HCT116 (cell line): ENCODE data around the gene SPIRE1. TPM values are rescaled to one million over a fixed set of nuclear protein-coding genes. Genes with fewer than 3 reads are reported as not detected.

ENCODE experiments used
- ATAC-seq: fragments of 200-7000 bp; cut with Tn5 transposase; 2 replicates; pipeline ENCODE4 v1.9.1; 2020; ENCODE audit warnings: mild to moderate bottlenecking, moderate library complexity
- BruUV-seq: library from RNA; stranded (reverse); fragments of 400-500 nt; replicated peaks from 2 replicates; lab custom pipeline; 2021; lab: Mats Ljungman, UMichigan
- CTCF ChIA-PET: fragments of 300-600 bp; sonication (Branson Sonifier 250); formaldehyde crosslinking; loops from one replicate; lab custom pipeline; 2021; ENCODE audit warnings: antibody characterized with exemption; lab: Charles Lee
- POLR2A ChIA-PET: fragments of 300-600, 350-600 bp; sonication (Branson Sonifier 250); formaldehyde crosslinking; loops from one replicate; lab custom pipeline; 2021; ENCODE audit warnings: antibody characterized with exemption; lab: Charles Lee
- RAD21 ChIA-PET, 2 experiments: fragments of 300-600 bp; sonication (Branson Sonifier 250); formaldehyde crosslinking; loops; one replicate each; lab custom pipeline; 2023; ENCODE audit warnings: low total read pairs in 2 of 2; ENCODE audit not compliant: uncharacterized antibody in 2 of 2, unreplicated experiment in 2 of 2, low non-redundant PET in 1 of 2; lab: Charles Lee
- DNase-seq: peaks from one replicate; pipeline ENCODE4 v3.0.0-alpha.2; 2010; ENCODE audit warnings: low read depth, low spot score
- H2AFZ ChIP-seq: fragments of 200-600 bp; shearing (Covaris generic), sonication (generic); 2 replicates; pipeline ENCODE4 v1.6.1; 2017; ENCODE audit warnings: low read depth, mixed run types, mixed read lengths, antibody characterized with exemption, low read length; ENCODE audit not compliant: poor library complexity, severe bottlenecking
- H3K27ac ChIP-seq: 2 replicates; pipeline ENCODE4 v1.5.1; 2012; ENCODE audit warnings: low read depth, low read length
- H3K27me3 ChIP-seq: fragments of 200-600 bp; sonication (generic); 2 replicates; pipeline ENCODE4 v1.6.1; 2016; ENCODE audit warnings: mixed run types, low read length, mixed read lengths; ENCODE audit not compliant: insufficient read depth
- H3K36me3 ChIP-seq, 2 experiments: fragments of 200-500 bp in 1 of 2; fragments of 200-600 bp in 1 of 2; sonication (Bioruptor generic) in 1 of 2; sonication (generic) in 1 of 2; 2 replicates each; pipeline versions ENCODE4 v1.5.1 to v1.6.1; 2014 to 2016; ENCODE audit warnings: low read length in 2 of 2, inconsistent platforms in 1 of 2, mixed read lengths in 1 of 2, mixed run types in 1 of 2; ENCODE audit not compliant: insufficient read depth in 2 of 2, control insufficient read depth in 1 of 2
- H3K4me1 ChIP-seq, 2 experiments: fragments of 200-600 bp in 1 of 2; sonication (generic) in 1 of 2; 2 replicates each; pipeline versions ENCODE4 v1.5.1 to v1.6.1; 2012 to 2017; ENCODE audit warnings: low read length in 2 of 2, inconsistent platforms in 1 of 2, mild to moderate bottlenecking in 1 of 2, mixed read lengths in 1 of 2, mixed run types in 1 of 2, moderate library complexity in 1 of 2; ENCODE audit not compliant: insufficient read depth in 2 of 2, control insufficient read depth in 1 of 2
- H3K4me2 ChIP-seq: fragments of 200-600 bp; sonication (generic); 2 replicates; pipeline ENCODE4 v1.6.1; 2017; ENCODE audit warnings: mixed run types, low read length, mixed read lengths
- H3K4me3 ChIP-seq, 2 experiments: fragments of 200-600 bp in 1 of 2; sonication (generic) in 1 of 2; replicated peaks in 1 of 2; 2 replicates each; pipeline ENCODE4 v1.5.1; 2011 to 2016; ENCODE audit warnings: low read length in 2 of 2, control low read depth in 1 of 2, low read depth in 1 of 2, mild to moderate bottlenecking in 1 of 2, mixed read lengths in 1 of 2, mixed run types in 1 of 2
- H3K79me2 ChIP-seq: fragments of 200-600 bp; sonication (generic); 2 replicates; pipeline ENCODE4 v1.6.1; 2017; ENCODE audit warnings: mild to moderate bottlenecking, mixed run types, low read length, moderate library complexity, mixed read lengths; ENCODE audit not compliant: insufficient read depth
- H3K9ac ChIP-seq: fragments of 200-600 bp; sonication (generic); 2 replicates; pipeline ENCODE4 v1.6.1; 2016; ENCODE audit warnings: low read length, mixed read lengths
- H3K9me2 ChIP-seq: fragments of 200-600 bp; sonication (generic), shearing (Covaris generic); 2 replicates; pipeline ENCODE4 v1.6.1; 2017; ENCODE audit warnings: mixed run types, mild to moderate bottlenecking, moderate library complexity; ENCODE audit not compliant: insufficient read depth
- H3K9me3 ChIP-seq, 2 experiments: fragments of 200-500 bp in 1 of 2; fragments of 200-600 bp in 1 of 2; sonication (Bioruptor generic) in 1 of 2; sonication (generic) in 1 of 2; 2 replicates each; pipeline ENCODE4 v1.6.1; 2014 to 2017; ENCODE audit warnings: low read length in 2 of 2, mixed read lengths in 2 of 2, inconsistent platforms in 1 of 2, low read depth in 1 of 2, mild to moderate bottlenecking in 1 of 2, mixed run types in 1 of 2, moderate library complexity in 1 of 2; ENCODE audit not compliant: control insufficient read depth in 1 of 2, insufficient read depth in 1 of 2
- H4K20me1 ChIP-seq: fragments of 200-600 bp; sonication (generic), shearing (Covaris generic); 2 replicates; pipeline ENCODE4 v1.6.1; 2017; ENCODE audit warnings: mixed run types, mild to moderate bottlenecking, moderate library complexity; ENCODE audit not compliant: insufficient read depth
- CBX3 ChIP-seq: IDR thresholded peaks from 2 replicates; pipeline ENCODE4 v1.6.1; 2012; ENCODE audit warnings: low read depth
- EGR1 ChIP-seq: IDR thresholded peaks from 2 replicates; pipeline ENCODE4 v1.6.1; 2012; ENCODE audit warnings: low read depth
- ELF1 ChIP-seq: IDR thresholded peaks from 2 replicates; pipeline ENCODE4 v1.6.1; 2012; ENCODE audit warnings: low read depth, borderline replicate concordance
- EZH2 ChIP-seq: fragments of 200-600 bp; sonication (generic); IDR thresholded peaks from 2 replicates; pipeline ENCODE4 v1.6.1; 2017; ENCODE audit warnings: antibody characterized with exemption, mixed run types
- EZH2phosphoT487 ChIP-seq: fragments of 200-600 bp; IDR thresholded peaks from 2 replicates; pipeline ENCODE4 v1.6.1; 2018; ENCODE audit warnings: antibody characterized with exemption, borderline replicate concordance
- FOSL1 ChIP-seq: IDR thresholded peaks from 2 replicates; pipeline ENCODE4 v1.6.1; 2012; ENCODE audit warnings: low read depth
- JUND ChIP-seq: IDR thresholded peaks from 2 replicates; pipeline ENCODE4 v1.6.1; 2012
- POLR2AphosphoS5 ChIP-seq: IDR thresholded peaks from 2 replicates; pipeline ENCODE4 v1.6.1; 2011; ENCODE audit warnings: mild to moderate bottlenecking, low read depth, low read length, moderate library complexity
- RAD21 ChIP-seq: IDR thresholded peaks from 2 replicates; pipeline ENCODE4 v1.6.1; 2012; ENCODE audit warnings: low read depth, mild to moderate bottlenecking
- SIN3A ChIP-seq: IDR thresholded peaks from 2 replicates; pipeline ENCODE4 v1.6.1; 2012; ENCODE audit warnings: low read depth
- SP1 ChIP-seq: IDR thresholded peaks from 2 replicates; pipeline ENCODE4 v1.6.1; 2012; ENCODE audit warnings: low read depth
- SRF ChIP-seq: IDR thresholded peaks from 2 replicates; pipeline ENCODE4 v1.6.1; 2012; ENCODE audit warnings: low read depth
- TCF7L2 ChIP-seq: IDR thresholded peaks from 2 replicates; pipeline ENCODE4 v1.7.0; 2011; ENCODE audit warnings: borderline replicate concordance, inconsistent platforms; ENCODE audit not compliant: insufficient read depth, insufficient read length; ENCODE audit errors: extremely low read depth
- ZFX ChIP-seq: fragments of 450-650 bp; IDR thresholded peaks from 2 replicates; pipeline ENCODE4 v1.6.1; 2017
- ZNF274 ChIP-seq: fragments of 200-500 bp; sonication (Bioruptor generic); IDR thresholded peaks from 2 replicates; pipeline ENCODE4 v1.6.1; 2014; ENCODE audit warnings: mild to moderate bottlenecking, low read depth, low read length, inconsistent platforms
- intact Hi-C: fragments of 100-400 bp; cut with micrococcal nuclease; formaldehyde crosslinking; loops from 2 replicates; pipeline ENCODE4 v1.10.0; 2022
- total RNA-seq: library from RNA; stranded (reverse); gene quantifications from one replicate; pipeline ENCODE4 v1.2.1, GENCODE V29; 2021; ENCODE audit not compliant: unreplicated experiment
- TF ChIP-seq, protein P1 (sequence below): IDR thresholded peaks from 2 replicates; pipeline ENCODE4 v1.6.1; 2011; ENCODE audit warnings: mild to moderate bottlenecking, low read length, moderate library complexity; ENCODE audit not compliant: insufficient replicate concordance; ENCODE audit errors: extremely low read depth
- TF ChIP-seq, protein P2 (sequence below), 3 experiments: fragments of 200-600 bp in 1 of 3; sonication (generic) in 1 of 3; IDR thresholded peaks in 2 of 3; conservative IDR thresholded peaks in 1 of 3; 2 replicates each; pipeline ENCODE4 v1.5.1; 2012 to 2017; ENCODE audit warnings: low read depth in 2 of 3, low read length in 2 of 3, antibody characterized with exemption in 1 of 3, borderline replicate concordance in 1 of 3, control low read depth in 1 of 3, mild to moderate bottlenecking in 1 of 3, mixed read lengths in 1 of 3, mixed run types in 1 of 3, moderate library complexity in 1 of 3; ENCODE audit not compliant: insufficient read depth in 1 of 3
- TF ChIP-seq, protein P3 (sequence below): IDR thresholded peaks from 2 replicates; pipeline ENCODE4 v1.6.1; 2012; ENCODE audit warnings: low read depth
- TF ChIP-seq, protein P4 (sequence below): IDR thresholded peaks from 2 replicates; pipeline ENCODE4 v1.6.1; 2012
- TF ChIP-seq, protein P5 (sequence below): IDR thresholded peaks from 2 replicates; pipeline ENCODE4 v1.6.1; 2012

Gene SPIRE1
- total RNA-seq, 1 experiment from 2014 or later: 26.6 TPM

- Histone ChIP-seq H3K27ac (no peak overlapping the region), H3K4me2 (no peak overlapping the region), H3K9me3 (no peaks in the 10 kb centered on the region), H3K9me2 (no peaks in the 10 kb centered on the region), H3K9ac (no peak overlapping the region), H3K4me1 (peaks cover 12 to 27% of the 10 kb centered on the region in 2 experiments; a peak in 3 of 4 replicates), H3K36me3 (no peaks in the 10 kb centered on the region), H3K4me3 (no peak overlapping the region), H3K27me3 (no peaks in the 10 kb centered on the region), H2AFZ (no peak overlapping the region), H4K20me1 (no peaks in the 10 kb centered on the region), H3K79me2 (no peaks in the 10 kb centered on the region)
- RAD21 ChIA-PET: no interaction called here
- ATAC-seq: no peak
- CTCF ChIA-PET: no interaction called here
- no peak for TF ChIP-seq JUND
- TF ChIP-seq RAD21: no peak
- TF ChIP-seq EZH2phosphoT487: no peak
- no peak for TF ChIP-seq EZH2
- no peak for TF ChIP-seq POLR2AphosphoS5
- TF ChIP-seq, protein P1, sequence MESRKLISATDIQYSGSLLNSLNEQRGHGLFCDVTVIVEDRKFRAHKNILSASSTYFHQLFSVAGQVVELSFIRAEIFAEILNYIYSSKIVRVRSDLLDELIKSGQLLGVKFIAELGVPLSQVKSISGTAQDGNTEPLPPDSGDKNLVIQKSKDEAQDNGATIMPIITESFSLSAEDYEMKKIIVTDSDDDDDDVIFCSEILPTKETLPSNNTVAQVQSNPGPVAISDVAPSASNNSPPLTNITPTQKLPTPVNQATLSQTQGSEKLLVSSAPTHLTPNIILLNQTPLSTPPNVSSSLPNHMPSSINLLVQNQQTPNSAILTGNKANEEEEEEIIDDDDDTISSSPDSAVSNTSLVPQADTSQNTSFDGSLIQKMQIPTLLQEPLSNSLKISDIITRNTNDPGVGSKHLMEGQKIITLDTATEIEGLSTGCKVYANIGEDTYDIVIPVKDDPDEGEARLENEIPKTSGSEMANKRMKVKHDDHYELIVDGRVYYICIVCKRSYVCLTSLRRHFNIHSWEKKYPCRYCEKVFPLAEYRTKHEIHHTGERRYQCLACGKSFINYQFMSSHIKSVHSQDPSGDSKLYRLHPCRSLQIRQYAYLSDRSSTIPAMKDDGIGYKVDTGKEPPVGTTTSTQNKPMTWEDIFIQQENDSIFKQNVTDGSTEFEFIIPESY: no peak
- TF ChIP-seq FOSL1: no peak
- no peak for TF ChIP-seq SP1
- TF ChIP-seq EGR1: no peak
- TF ChIP-seq CBX3: no peak
- TF ChIP-seq, protein P2, sequence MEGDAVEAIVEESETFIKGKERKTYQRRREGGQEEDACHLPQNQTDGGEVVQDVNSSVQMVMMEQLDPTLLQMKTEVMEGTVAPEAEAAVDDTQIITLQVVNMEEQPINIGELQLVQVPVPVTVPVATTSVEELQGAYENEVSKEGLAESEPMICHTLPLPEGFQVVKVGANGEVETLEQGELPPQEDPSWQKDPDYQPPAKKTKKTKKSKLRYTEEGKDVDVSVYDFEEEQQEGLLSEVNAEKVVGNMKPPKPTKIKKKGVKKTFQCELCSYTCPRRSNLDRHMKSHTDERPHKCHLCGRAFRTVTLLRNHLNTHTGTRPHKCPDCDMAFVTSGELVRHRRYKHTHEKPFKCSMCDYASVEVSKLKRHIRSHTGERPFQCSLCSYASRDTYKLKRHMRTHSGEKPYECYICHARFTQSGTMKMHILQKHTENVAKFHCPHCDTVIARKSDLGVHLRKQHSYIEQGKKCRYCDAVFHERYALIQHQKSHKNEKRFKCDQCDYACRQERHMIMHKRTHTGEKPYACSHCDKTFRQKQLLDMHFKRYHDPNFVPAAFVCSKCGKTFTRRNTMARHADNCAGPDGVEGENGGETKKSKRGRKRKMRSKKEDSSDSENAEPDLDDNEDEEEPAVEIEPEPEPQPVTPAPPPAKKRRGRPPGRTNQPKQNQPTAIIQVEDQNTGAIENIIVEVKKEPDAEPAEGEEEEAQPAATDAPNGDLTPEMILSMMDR (IDR thresholded peaks at IDR 0.05 in 2 of 3, conservative IDR thresholded peaks at IDR 0.05 in 1 of 3; ENCODE audit: borderline replicate concordance in 1 of 3, insufficient read depth in 1 of 3, low read depth in 2 of 3, low read length in 2 of 3): no peak
- TF ChIP-seq, protein P3, sequence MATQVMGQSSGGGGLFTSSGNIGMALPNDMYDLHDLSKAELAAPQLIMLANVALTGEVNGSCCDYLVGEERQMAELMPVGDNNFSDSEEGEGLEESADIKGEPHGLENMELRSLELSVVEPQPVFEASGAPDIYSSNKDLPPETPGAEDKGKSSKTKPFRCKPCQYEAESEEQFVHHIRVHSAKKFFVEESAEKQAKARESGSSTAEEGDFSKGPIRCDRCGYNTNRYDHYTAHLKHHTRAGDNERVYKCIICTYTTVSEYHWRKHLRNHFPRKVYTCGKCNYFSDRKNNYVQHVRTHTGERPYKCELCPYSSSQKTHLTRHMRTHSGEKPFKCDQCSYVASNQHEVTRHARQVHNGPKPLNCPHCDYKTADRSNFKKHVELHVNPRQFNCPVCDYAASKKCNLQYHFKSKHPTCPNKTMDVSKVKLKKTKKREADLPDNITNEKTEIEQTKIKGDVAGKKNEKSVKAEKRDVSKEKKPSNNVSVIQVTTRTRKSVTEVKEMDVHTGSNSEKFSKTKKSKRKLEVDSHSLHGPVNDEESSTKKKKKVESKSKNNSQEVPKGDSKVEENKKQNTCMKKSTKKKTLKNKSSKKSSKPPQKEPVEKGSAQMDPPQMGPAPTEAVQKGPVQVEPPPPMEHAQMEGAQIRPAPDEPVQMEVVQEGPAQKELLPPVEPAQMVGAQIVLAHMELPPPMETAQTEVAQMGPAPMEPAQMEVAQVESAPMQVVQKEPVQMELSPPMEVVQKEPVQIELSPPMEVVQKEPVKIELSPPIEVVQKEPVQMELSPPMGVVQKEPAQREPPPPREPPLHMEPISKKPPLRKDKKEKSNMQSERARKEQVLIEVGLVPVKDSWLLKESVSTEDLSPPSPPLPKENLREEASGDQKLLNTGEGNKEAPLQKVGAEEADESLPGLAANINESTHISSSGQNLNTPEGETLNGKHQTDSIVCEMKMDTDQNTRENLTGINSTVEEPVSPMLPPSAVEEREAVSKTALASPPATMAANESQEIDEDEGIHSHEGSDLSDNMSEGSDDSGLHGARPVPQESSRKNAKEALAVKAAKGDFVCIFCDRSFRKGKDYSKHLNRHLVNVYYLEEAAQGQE: no peak
- no peak for TF ChIP-seq ZFX
- no peak for TF ChIP-seq TCF7L2
- TF ChIP-seq ZNF274: no peak
- TF ChIP-seq, protein P4, sequence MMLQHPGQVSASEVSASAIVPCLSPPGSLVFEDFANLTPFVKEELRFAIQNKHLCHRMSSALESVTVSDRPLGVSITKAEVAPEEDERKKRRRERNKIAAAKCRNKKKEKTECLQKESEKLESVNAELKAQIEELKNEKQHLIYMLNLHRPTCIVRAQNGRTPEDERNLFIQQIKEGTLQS: no peak
- no peak for TF ChIP-seq ELF1
- no peak for TF ChIP-seq SRF
- no peak for TF ChIP-seq SIN3A
- TF ChIP-seq, protein P5, sequence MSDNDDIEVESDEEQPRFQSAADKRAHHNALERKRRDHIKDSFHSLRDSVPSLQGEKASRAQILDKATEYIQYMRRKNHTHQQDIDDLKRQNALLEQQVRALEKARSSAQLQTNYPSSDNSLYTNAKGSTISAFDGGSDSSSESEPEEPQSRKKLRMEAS: no peak
- no TSS peak for BruUV-seq
- POLR2A ChIA-PET: no interaction called here
- intact Hi-C loops: no loop called here
- no peak for DNase-seq
Observed at GRCh38 chr18:12398625-12399024, 259.3 kb downstream of the SPIRE1 start.
